Measurements from ENCODE around the gene ZNF83. TPM values are rescaled to one million over a fixed set of nuclear protein-coding genes. Genes with fewer than 3 reads are reported as not detected.
"Not testable (repeated sequence)": the region's sequence is repeated elsewhere in the genome, so short reads cannot be mapped to it uniquely, and the experiment has no call there.

Gene ZNF83
- total RNA-seq, 1 experiment from 2014 or later: 18.5 TPM

DNA sequence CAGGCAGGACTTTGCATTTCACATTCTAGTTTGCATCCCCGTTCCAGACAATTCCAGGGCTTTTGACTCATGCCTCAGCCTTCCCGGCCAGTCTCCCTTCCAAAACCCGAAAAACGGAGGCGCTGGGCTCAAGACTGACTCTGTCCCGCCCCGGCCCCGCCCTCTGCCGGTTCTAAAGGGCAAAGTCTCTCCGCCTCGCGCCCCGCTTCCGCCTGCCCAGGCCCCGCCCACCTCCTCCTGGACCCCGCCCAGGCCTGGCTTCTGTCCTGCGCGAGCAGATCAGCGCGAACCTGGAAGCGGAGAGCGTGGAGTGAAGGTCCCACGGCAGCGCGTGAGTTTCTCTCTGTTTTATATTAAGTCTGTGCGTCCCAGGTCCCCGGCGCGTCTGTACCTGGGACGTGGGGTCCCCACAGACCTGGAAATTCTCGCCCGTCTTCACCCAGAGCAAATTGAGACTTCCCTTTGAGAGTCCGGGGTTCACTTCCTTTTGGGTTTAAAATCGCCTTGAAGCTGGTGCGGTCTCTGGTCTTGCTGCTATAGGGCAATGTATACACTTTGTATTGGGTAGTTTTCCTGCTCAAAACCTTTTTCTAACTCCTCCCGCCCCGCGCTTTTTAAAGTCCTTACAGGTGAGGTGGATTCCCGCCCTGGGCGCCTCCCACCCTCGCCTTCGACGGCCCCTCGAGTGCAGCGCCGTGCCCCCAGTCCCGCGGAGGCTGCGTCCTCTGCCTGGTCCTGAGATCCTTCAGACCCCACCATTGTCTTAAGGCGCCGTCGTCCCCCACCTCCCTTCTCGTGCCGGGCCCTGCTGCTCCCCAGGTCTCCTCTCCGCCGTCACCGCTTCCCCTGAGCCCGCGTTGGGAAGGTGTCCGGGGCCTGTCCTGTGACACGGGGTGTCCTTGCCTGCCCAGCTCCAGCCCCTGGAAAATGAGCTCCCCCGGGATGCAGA lies 36.9 kb downstream of the ZNF83 start:
- DNase-seq: peak; percentile 97
- Histone ChIP-seq H3K27me3 (no peaks in the 10 kb centered on the region), H3K9me3 (peaks cover 2% of the 10 kb centered on the region; the same call in 1 of the 2 replicates), H3K4me3 (peak overlapping the region; percentile 67), H3K36me3 (peaks cover 8% of the 10 kb centered on the region)

DNA sequence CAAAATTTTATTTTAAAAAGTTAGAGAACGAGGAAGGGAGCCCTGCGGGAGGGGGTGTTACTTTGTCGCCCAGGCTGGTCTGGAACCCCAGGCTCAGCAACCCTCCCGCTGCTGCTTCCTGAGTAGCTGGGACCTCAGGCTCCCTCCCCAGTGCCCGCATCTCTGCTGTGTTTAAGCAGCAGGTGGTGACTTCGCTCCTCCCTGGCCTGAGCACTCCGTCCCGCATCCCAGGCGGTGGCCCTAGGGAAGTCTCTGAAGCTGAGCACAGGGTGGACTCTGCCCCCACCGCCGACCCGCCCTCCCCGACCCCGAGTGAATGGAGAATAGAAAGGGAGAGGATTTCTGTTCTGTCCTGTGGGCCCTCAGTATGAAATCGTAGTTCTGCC lies 37.5 kb downstream of the ZNF83 start:
- H3K9me3 ChIP-seq: peaks cover 3% of the 10 kb centered on the region; the same call in 1 of the 2 replicates
- peak overlapping the region; percentile 67 for H3K4me3 ChIP-seq
- H3K36me3 ChIP-seq: peaks cover 4% of the 10 kb centered on the region; the same call in 1 of the 2 replicates
- H3K27me3 ChIP-seq: no peaks in the 10 kb centered on the region
- DNase-seq: no peak

GRCh38 chr19:52599241-52599640 lies 38.9 kb downstream of the ZNF83 start:
- H3K9me3 ChIP-seq: peaks cover 5% of the 10 kb centered on the region

DNA sequence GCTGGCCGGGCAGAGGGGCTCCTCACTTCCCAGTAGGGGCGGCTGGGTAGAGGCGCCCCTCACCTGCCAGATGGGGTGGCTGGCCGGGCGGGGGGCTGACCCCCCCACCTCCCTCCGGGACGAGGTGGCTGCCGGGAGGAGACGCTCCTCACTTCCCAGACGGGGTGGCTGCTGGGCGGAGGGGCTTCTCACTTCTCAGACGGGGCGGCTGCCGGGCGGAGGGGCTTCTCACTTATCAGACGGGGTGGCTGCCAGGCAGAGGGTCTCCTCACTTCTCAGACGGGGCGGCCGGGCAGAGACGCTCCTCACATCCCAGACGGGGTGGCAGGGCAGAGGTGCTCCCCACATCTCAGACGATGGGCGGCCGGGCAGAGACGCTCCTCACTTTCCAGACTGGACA lies 44.7 kb downstream of the ZNF83 start:
- DNase-seq, H3K27me3 ChIP-seq, H3K4me3 ChIP-seq, H3K9me3 ChIP-seq: not testable (repeated sequence)
- H3K36me3 ChIP-seq: peaks cover 11% of the 10 kb centered on the region

More at GRCh38 chr19:52599241-52599640, 38.9 kb downstream of the ZNF83 start:
- H3K4me3 ChIP-seq: no peak overlapping the region
- no peak for DNase-seq
- peaks cover 6% of the 10 kb centered on the region; the same call in 1 of the 2 replicates for H3K36me3 ChIP-seq
- H3K27me3 ChIP-seq: no peaks in the 10 kb centered on the region

DNA sequence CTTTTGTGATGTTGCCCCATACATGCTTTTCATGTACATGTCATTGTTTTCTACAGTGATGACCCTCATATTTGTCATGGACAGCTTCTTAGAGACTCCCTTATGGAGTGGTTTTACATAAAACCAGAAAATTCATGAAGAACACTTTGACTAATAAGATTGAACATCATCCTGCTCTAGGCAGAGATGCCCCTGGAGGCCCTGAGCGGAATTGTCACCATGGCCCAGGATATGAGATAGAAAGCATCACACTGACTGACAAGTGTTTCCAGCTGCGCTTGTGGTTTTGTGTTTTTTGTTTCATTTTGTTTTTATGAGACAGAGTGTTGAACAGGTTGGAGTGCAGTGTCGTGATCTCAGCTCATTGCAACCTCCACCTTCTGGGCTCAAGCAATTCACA lies 45.9 kb downstream of the ZNF83 start:
- H3K36me3 ChIP-seq: peaks cover 11% of the 10 kb centered on the region
- H3K27me3 ChIP-seq: no peaks in the 10 kb centered on the region
- DNase-seq: no peak
- no peak overlapping the region for H3K4me3 ChIP-seq
- peaks cover 5% of the 10 kb centered on the region for H3K9me3 ChIP-seq

DNA sequence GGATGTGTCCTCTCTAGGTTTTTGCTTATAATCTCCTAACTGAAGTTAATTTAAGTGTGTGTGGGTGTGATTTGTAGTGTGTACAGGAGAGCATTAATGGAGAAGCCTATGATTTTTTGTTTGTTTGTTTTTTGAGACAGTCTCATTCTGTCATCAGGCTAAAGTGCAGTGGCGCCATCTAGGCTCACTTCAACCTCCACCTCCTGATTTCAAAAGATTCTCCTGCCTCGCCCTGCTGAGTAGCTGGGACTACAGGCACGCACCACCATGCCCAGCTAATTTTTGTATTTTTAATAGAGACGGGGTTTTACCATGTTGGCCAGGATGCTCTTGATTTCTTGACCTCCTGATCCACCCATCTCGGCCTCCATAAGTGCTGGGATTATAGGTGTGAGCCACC lies 47.4 kb downstream of the ZNF83 start:
- Histone ChIP-seq H3K9me3 (peaks cover 2% of the 10 kb centered on the region; the same call in 1 of the 2 replicates), H3K4me3 (no peak overlapping the region), H3K36me3 (peaks cover 7% of the 10 kb centered on the region), H3K27me3 (no peaks in the 10 kb centered on the region)
- no peak for DNase-seq

- H3K9me3 ChIP-seq: no peaks in the 10 kb centered on the region; the same call in 1 of the 2 replicates
- DNase-seq: no peak
- H3K36me3 ChIP-seq: peaks cover 39% of the 10 kb centered on the region
- no peak overlapping the region for H3K4me3 ChIP-seq
- H3K27me3 ChIP-seq: no peaks in the 10 kb centered on the region
Observed at GRCh38 chr19:52585604-52586003, 52.6 kb downstream of the ZNF83 start.

- no peak for DNase-seq
- peaks cover 46% of the 10 kb centered on the region for H3K36me3 ChIP-seq
- no peaks in the 10 kb centered on the region; the same call in 1 of the 2 replicates for H3K9me3 ChIP-seq
- no peak overlapping the region for H3K4me3 ChIP-seq
- no peaks in the 10 kb centered on the region for H3K27me3 ChIP-seq
Observed at GRCh38 chr19:52584736-52585440, 53.3 kb downstream of the ZNF83 start.

DNA sequence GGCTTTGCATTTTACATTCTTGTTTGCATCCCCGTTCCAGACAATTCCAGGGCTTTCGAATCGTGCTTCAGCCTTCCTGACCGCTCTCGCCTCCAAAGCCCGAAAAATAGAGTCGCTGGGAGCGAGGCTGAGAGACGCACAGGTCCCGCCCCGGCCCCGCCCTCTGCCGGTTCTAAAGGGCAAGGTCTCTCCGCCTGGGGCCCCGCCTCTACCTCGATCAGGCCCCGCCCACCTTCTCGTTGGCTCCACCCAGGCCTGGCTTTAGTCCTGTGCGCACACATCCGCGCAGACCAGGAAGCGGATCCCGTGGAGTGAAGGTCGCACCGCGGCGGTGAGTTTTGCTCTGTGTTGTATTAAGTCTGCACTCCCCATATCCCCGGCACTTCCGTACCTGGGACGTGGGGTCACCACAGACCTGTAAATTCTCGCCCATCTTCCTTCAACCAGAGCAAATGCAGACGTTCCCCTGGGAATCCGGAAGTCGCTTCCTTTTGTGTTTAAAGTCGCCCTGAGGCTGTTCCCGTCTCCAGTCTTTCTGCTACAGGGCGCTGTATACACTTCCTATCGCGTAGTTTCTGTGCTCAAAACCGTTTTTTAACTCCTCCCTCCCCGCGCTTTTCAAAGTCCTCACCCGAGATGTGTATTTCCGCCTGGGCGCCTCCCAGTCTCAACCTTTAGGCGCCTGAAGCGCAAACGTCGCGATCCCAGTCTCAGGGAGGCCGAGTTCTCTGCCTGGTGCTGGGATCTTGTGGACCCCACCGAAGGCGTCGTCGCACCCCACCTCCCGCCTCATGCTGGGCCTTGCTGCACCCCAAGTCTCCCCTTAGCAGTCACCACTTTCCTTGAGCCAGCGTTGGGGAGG lies 67.9 kb downstream of the ZNF83 start, which contains the start of gene ZNF701:
TSS of gene ZNF701 (plus strand) at position 288 of the 862 bp plus-strand sequence. CDS start 3,861 bp downstream, outside the sequence.
- H3K4me3 ChIP-seq: peak within 1 kb of the TSS; percentile 76
- peak; percentile 88 for DNase-seq
- H3K27me3 ChIP-seq: no peaks in the 10 kb centered on the region
- peaks cover 13% of the 10 kb centered on the region for H3K36me3 ChIP-seq
- H3K9me3 ChIP-seq: peaks cover 6% of the 10 kb centered on the region

GRCh38 chr19:52569638-52569999 lies 68.5 kb downstream of the ZNF83 start:
- DNase-seq: peak; percentile 13
- not testable (repeated sequence) for H3K9me3 ChIP-seq, H3K27me3 ChIP-seq, H3K36me3 ChIP-seq
- peak overlapping the region; percentile 76 for H3K4me3 ChIP-seq

DNA sequence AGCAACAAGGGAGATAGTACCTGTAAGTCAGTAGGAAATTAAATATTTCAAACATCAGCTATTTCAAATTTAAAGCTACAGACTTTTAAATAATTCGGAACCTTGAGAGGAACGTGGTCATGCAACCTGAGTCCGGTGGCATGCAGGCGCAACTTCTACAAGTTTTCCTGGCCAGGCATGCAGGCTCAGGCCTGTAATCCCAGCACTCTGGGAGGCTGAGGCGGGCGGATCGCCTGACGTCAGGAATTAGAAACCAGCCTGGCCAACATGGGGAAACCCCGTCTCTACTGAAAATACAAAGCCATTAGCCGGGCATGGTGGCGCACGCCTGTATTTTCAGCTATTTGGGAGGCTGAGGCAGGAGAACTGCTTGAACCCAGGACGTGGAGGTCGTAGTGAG lies 70.2 kb downstream of the ZNF83 start:
- H3K27me3 ChIP-seq: no peaks in the 10 kb centered on the region
- peaks cover 13% of the 10 kb centered on the region for H3K9me3 ChIP-seq
- H3K36me3 ChIP-seq: peaks cover 15% of the 10 kb centered on the region
- DNase-seq: no peak
- H3K4me3 ChIP-seq: no peak overlapping the region

DNA sequence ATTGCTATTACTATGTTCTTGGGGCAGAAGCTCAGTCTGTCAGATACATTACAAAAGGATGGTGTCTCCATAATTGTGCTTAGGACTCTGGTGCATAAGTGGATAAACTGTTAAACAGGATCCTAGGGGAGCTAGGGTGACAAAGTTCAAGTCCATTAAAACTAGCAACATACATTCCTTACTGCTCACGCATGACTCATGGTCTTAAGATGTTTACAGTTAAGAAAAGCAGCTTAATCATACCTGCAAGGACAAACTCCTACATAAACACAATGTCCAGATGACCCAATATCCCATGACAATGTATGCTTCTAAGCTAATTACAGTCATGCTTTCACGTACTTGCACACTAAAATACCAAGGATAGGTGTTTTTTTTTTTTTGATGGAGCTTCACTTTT lies 71.6 kb downstream of the ZNF83 start:
- Histone ChIP-seq H3K4me3 (no peak overlapping the region), H3K36me3 (peaks cover 16% of the 10 kb centered on the region), H3K9me3 (peaks cover 13% of the 10 kb centered on the region), H3K27me3 (no peaks in the 10 kb centered on the region)
- no peak for DNase-seq

DNA sequence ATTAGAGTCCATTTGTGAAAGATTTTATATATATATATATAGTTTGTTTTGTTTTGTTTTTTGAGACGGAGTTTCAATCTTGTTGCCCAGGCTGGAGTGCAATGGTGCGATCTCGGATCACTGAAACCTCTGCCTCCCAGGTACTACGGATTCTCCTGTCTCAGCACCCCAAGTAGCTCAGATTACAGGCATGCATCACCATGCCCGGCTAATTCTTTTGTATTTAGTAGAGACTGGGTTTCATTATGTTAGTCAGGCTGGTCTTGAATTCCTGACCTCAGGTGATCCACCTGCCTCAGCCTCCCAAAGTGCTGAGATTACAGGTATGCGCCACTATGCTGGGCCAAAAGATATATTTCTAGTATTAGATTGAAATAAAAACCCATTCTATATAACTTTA lies 72.0 kb downstream of the ZNF83 start:
- DNase-seq: no peak
- peaks cover 16% of the 10 kb centered on the region for H3K36me3 ChIP-seq
- H3K27me3 ChIP-seq: no peaks in the 10 kb centered on the region
- no peak overlapping the region for H3K4me3 ChIP-seq
- H3K9me3 ChIP-seq: peaks cover 13% of the 10 kb centered on the region
